ENCODE results near the gene PLA2G3.
"Not testable (repeated sequence)": the region's sequence is repeated elsewhere in the genome, so short reads cannot be mapped to it uniquely, and the experiment has no call there.

PLA2G3 gene

GRCh38 chr22:31099841-31100761, 40.2 kb downstream of the PLA2G3 start:
- DNase-seq (ENCODE audit: low read depth in 2 of 2), result no peak

- no peak for DNase-seq (ENCODE audit: low read depth in 2 of 2)
Observed at GRCh38 chr22:31099386-31099785, 40.9 kb downstream of the PLA2G3 start.

- no peak for DNase-seq (ENCODE audit: low read depth in 2 of 2)
Observed at GRCh38 chr22:31098632-31099110, 41.6 kb downstream of the PLA2G3 start.

GRCh38 chr22:31097941-31098631, 42.2 kb downstream of the PLA2G3 start:
- no peak for DNase-seq (ENCODE audit: low read depth in 2 of 2)

- not testable (repeated sequence) for DNase-seq (ENCODE audit: low read depth in 2 of 2)
Observed at GRCh38 chr22:31097539-31097938, 42.8 kb downstream of the PLA2G3 start.

GRCh38 chr22:31096657-31097279, 43.5 kb downstream of the PLA2G3 start:
- no peak for DNase-seq (ENCODE audit: low read depth in 2 of 2)

GRCh38 chr22:31095637-31096249, 44.6 kb downstream of the PLA2G3 start:
- DNase-seq (ENCODE audit: low read depth in 2 of 2), result no peak

GRCh38 chr22:31094741-31095140, 45.6 kb downstream of the PLA2G3 start:
- DNase-seq (ENCODE audit: low read depth in 2 of 2), result no peak

GRCh38 chr22:31094021-31094551, 46.2 kb downstream of the PLA2G3 start:
- no peak for DNase-seq (ENCODE audit: low read depth in 2 of 2)

GRCh38 chr22:31093086-31093850, 47.0 kb downstream of the PLA2G3 start:
- no peak for DNase-seq (ENCODE audit: low read depth in 2 of 2)

- DNase-seq (ENCODE audit: low read depth in 2 of 2), result no peak
Observed at GRCh38 chr22:31092161-31092560, 48.1 kb downstream of the PLA2G3 start.

- DNase-seq (ENCODE audit: low read depth in 2 of 2), result no peak
Observed at GRCh38 chr22:31091106-31091975, 49.0 kb downstream of the PLA2G3 start.

- DNase-seq (ENCODE audit: low read depth in 2 of 2), result no peak
Observed at GRCh38 chr22:31090217-31091085, 49.9 kb downstream of the PLA2G3 start.

- no peak for DNase-seq (ENCODE audit: low read depth in 2 of 2)
Observed at GRCh38 chr22:31089160-31090100, 50.9 kb downstream of the PLA2G3 start.

- DNase-seq (ENCODE audit: low read depth in 2 of 2), result no peak
Observed at GRCh38 chr22:31088233-31088986, 51.9 kb downstream of the PLA2G3 start.

GRCh38 chr22:31087744-31088215, 52.5 kb downstream of the PLA2G3 start:
- DNase-seq (ENCODE audit: low read depth in 2 of 2), result no peak
